K562 (cell line): Measurements from ENCODE around the gene SPRYD3. TPM values are rescaled to one million over a fixed set of nuclear protein-coding genes. Genes with fewer than 3 reads are reported as not detected.
A peak's percentile ranks its signal among the peaks of the same experiment; 100 is the strongest.

Source experiments
- CTBP1 ChIP-seq: fragments of 450-650 bp; IDR thresholded peaks from 2 replicates; pipeline ENCODE4 v1.6.1; 2016; ENCODE audit warnings: borderline replicate concordance
- CTCF ChIP-seq, 3 experiments: IDR thresholded peaks in 2 of 3; conservative IDR thresholded peaks in 1 of 3; 2 replicates each; pipeline ENCODE4 v1.5.1; 2011 to 2012; ENCODE audit warnings: low read length in 3 of 3, mild to moderate bottlenecking in 3 of 3, control low read depth in 2 of 3, improper control_type of control experiment in 1 of 3, inconsistent platforms in 1 of 3, low read depth in 1 of 3, mixed read lengths in 1 of 3, moderate library complexity in 1 of 3; ENCODE audit not compliant: insufficient read depth in 2 of 3
- E2F3 ChIP-seq: fragments of 250-450 bp; sonication (Bioruptor Pico); IDR thresholded peaks from 2 replicates; pipeline ENCODE4 v1.4.0; 2020; ENCODE audit warnings: mild to moderate bottlenecking
- HCFC1 ChIP-seq: IDR thresholded peaks from 2 replicates; pipeline ENCODE4 v1.6.1; 2012; ENCODE audit warnings: low read depth, low read length, improper control_type of control experiment
- HDAC1 ChIP-seq, 2 experiments: fragments of 450-650 bp; IDR thresholded peaks; 2 replicates each; pipeline ENCODE4 v1.6.1; 2016 to 2017; ENCODE audit warnings: inconsistent platforms in 1 of 2, mild to moderate bottlenecking in 1 of 2, moderate library complexity in 1 of 2
- IRF1 ChIP-seq: sonication (generic); formaldehyde crosslinking; IDR thresholded peaks from 2 replicates; pipeline ENCODE4 v1.8.0; 2022; ENCODE audit warnings: missing genetic modification reagents, mild to moderate bottlenecking, borderline replicate concordance
- KDM2B ChIP-seq: fragments of 250-450 bp; sonication (Bioruptor Pico); IDR thresholded peaks from 2 replicates; pipeline ENCODE4 v1.8.0; 2021; ENCODE audit warnings: mild to moderate bottlenecking, moderate library complexity
- MLLT1 ChIP-seq, 2 experiments: fragments of 450-650 bp; IDR thresholded peaks; 2 replicates each; pipeline ENCODE4 v1.6.1; 2016
- NCOA1 ChIP-seq: fragments of 450-650 bp; IDR thresholded peaks from 2 replicates; pipeline ENCODE4 v1.6.1; 2016; ENCODE audit warnings: low read depth
- PHB ChIP-seq: fragments of 250-450 bp; sonication (Bioruptor Pico); IDR thresholded peaks from 2 replicates; pipeline ENCODE4 v1.5.0; 2021
- RCOR1 ChIP-seq, 2 experiments: IDR thresholded peaks; 2 replicates each; pipeline ENCODE4 v1.6.1; 2012; ENCODE audit warnings: low read depth in 2 of 2, low read length in 2 of 2, borderline replicate concordance in 1 of 2, improper control_type of control experiment in 1 of 2
- RERE ChIP-seq: sonication (generic); formaldehyde crosslinking; IDR thresholded peaks from 2 replicates; pipeline ENCODE4 v1.8.0; 2023; ENCODE audit warnings: missing genetic modification reagents, mild to moderate bottlenecking, borderline replicate concordance
- SMAD1 ChIP-seq: fragments of 150-350 bp; IDR thresholded peaks from 2 replicates; pipeline ENCODE4 v1.6.1; 2014; ENCODE audit warnings: low read length, low read depth; ENCODE audit not compliant: partially characterized antibody
- STAT5A ChIP-seq: IDR thresholded peaks from 2 replicates; pipeline ENCODE4 v1.6.1; 2012; ENCODE audit warnings: low read length, inconsistent platforms, borderline replicate concordance
- STAT5B ChIP-seq: fragments of 250-450 bp; sonication (Bioruptor Pico); IDR thresholded peaks from 2 replicates; pipeline ENCODE4 v1.8.0; 2021; ENCODE audit warnings: mild to moderate bottlenecking, inconsistent platforms
- TCF7 ChIP-seq: sonication (generic); IDR thresholded peaks from 2 replicates; pipeline ENCODE4 v1.6.1; 2016; ENCODE audit warnings: antibody characterized with exemption, borderline replicate concordance
- ZBTB8A ChIP-seq: fragments of 450-650 bp; IDR thresholded peaks from 2 replicates; pipeline ENCODE4 v1.6.1; 2018; ENCODE audit warnings: mild to moderate bottlenecking, moderate library complexity; ENCODE audit not compliant: partially characterized antibody
- ZNF316 ChIP-seq: fragments of 450-650 bp; IDR thresholded peaks from 2 replicates; pipeline ENCODE4 v1.6.1; 2016
- ZNF766 ChIP-seq: fragments of 200-800 bp; sonication (Bioruptor generic); conservative IDR thresholded peaks from 2 replicates; pipeline ENCODE4 v1.6.1; 2016; ENCODE audit warnings: missing genetic modification characterization, missing compliant biosample characterization
- polyA plus RNA-seq, 8 experiments: library from polyadenylated mRNA; depleted of rRNA in 4 of 8; stranded (reverse) in 5 of 8; unstranded in 3 of 8; fragments of >200 nt; fragmentation: Nextera tagmentation in 2 of 8; fragmentation: Illumina TruSeq in 1 of 8; extraction: Ambion mirVana in 2 of 8; extraction: Trizol in 1 of 8; gene quantifications; 2 replicates each; pipeline versions ENCODE4 v1.2.1 to v1.2.3, GENCODE V29; 2011 to 2014; ENCODE audit warnings: inconsistent platforms in 1 of 8, missing spikeins in 1 of 8
- total RNA-seq, 7 experiments: library from RNA; depleted of rRNA in 6 of 7; stranded (reverse); fragments of >200 nt in 6 of 7; fragmentation: Illumina TruSeq in 2 of 7; extraction: Trizol in 2 of 7; gene quantifications; 2 replicates each; pipeline versions ENCODE4 v1.2.1 to v1.2.3, GENCODE V29; 2011 to 2021; ENCODE audit warnings: low replicate concordance in 1 of 7

Gene SPRYD3
- total and polyA plus RNA-seq, 9 of the 15 experiments (the other 6 are each of a cell fraction or from before 2014, with no cell fraction given), result 1.5 to 13.6 (median 7.6) TPM

- TF ChIP-seq RERE (CRISPR knock-in tag) (no peak), CTBP1 (peak; percentile 17; the same call in 1 of the 2 replicates), TCF7 (0 out of 2 replicates have a peak, but pooled peaks have one; percentile 24), RCOR1 (IDR thresholded peaks at IDR 0.05; ENCODE audit: borderline replicate concordance in 1 of 2, low read depth in 2 of 2, low read length in 2 of 2) (no peak), NCOA1 (peak; percentile 54), ZBTB8A (no peak), STAT5A (no peak), ZNF766 (no peak; the same call in 1 of the 2 replicates), HCFC1 (0 out of 2 replicates have a peak, but pooled peaks have one; percentile 3), SMAD1 (no peak), MLLT1 (IDR thresholded peaks at IDR 0.05) (peak; percentile 61 to 72; a peak in 2 of 4 replicates), PHB (CRISPR knock-in tag) (no peak), IRF1 (CRISPR knock-in tag) (no peak), E2F3 (CRISPR knock-in tag) (no peak), STAT5B (no peak), HDAC1 (IDR thresholded peaks at IDR 0.05) (peak in 1 of 2 experiments; percentile 53; a peak in 2 of 4 replicates), CTCF (IDR thresholded peaks at IDR 0.05 in 2 of 3, conservative IDR thresholded peaks at IDR 0.05 in 1 of 3; ENCODE audit: insufficient read depth in 2 of 3, low read depth in 1 of 3, low read length in 3 of 3) (no peak), KDM2B (CRISPR knock-in tag) (0 out of 2 replicates have a peak, but pooled peaks have one; percentile 74), ZNF316 (0 out of 2 replicates have a peak, but pooled peaks have one; percentile 10)
Observed at GRCh38 chr12:53046655-53047220, 32.5 kb downstream of the SPRYD3 start (continued).
